Activated gamma-delta T cell treated with anti-CD3 and anti-CD28 coated beads, Interleukin-2, amount 50 U/mL, for 16 hours (primary cell): ENCODE measurements around the gene TFB1M.

ENCODE experiments used
- DNase-seq: peaks from one replicate; pipeline ENCODE4 v3.0.0-alpha.2; 2020; ENCODE audit warnings: low read depth

The TFB1M gene

DNA sequence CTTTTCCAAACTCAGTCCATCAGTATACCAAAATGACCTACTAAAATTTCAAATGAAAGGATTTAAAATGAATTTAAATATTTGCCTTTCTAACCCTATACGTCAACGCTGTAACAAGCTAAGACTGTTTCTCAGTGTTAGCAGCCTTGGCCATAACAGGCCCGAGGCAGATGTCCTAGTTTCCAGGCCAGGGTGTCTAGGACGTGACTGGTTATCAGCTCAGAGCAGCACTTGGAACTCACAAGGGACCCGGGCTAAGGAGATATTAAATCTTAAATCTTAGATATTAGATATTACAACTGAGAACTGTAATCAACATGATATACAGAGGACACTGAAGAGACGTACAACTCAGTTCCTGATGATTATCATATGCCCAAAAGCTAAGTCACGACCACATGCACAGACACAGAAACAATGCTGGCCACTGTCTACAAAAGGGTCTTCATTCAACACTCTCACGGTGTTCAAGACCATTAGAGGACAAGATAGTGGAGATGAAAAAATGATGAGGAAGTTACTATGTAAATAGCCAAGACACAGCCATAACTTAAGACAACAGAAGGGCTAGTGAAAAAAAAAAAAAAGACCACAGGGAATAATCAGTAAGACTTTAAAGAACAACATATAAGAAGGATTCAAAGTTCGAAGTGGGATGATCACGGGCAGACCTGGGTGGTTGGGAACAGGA lies 50.8 kb downstream of the TFB1M start, which contains the start of gene CLDN20:
TSS of gene CLDN20 (plus strand) at position 641 of the 691 bp plus-strand sequence. CDS start 11,707 bp downstream, outside the sequence.
- no peak for DNase-seq

DNA sequence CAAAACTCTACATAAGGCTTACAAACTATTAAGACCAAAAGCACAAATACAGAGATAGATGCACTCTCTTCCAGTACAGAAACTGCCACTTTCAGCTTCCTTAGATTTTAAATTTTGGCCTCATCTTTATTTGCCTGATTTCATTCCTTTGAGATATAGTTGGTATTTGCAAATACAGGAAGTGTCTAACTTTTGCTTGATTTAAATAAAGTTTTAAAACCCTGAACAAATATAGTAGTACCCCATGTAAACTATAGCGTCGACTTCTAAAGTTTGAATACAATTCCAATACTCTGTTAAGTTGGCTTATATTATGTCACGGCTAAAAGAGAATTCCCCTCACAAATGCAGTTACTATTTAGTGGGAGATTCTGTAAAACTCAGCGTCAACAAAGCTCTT lies 51.6 kb downstream of the TFB1M start:
- DNase-seq, result no peak

- no peak for DNase-seq
Measured at GRCh38 chr6:155261111-155261900, 53.0 kb downstream of the TFB1M start.

DNA sequence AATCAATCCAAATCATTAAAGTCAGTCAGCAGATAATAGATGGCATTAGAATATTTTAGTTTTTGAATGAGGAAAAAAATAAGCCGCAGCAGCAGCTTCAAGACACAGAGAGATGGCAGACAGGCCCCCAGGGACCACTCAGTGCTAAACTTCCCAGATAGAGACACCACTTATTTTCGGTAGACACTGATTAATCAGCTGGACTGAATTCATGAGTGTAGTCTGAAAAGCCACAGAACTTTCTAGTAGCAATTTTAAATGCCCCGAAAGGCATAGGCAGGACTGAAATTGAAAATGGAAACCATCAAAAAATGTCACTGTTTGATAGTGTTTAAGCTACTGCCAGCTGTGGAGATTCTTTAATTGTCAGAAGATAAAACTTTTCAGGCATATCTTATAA lies 53.6 kb downstream of the TFB1M start:
- no peak for DNase-seq

DNA sequence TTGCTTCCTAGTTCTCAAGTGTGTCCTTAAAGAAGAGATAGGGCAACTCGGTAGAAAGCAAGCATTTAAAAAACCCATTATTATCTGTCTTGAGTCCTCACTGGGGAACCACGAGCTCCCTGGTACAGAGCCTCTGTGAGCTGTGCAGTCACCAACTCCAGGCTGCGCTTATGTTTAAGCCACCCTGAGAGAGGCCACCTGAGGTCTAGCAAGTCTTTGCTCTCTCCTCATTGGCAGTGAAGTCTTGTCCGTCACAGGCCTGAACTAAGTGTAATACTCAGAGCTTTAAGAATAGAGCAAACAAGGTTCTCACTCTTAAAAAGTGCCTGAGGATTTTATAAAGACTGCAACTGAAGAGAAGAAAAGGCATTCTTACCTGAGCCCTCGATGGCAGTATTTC lies 54.4 kb downstream of the TFB1M start:
- DNase-seq, result no peak

- no peak for DNase-seq
Measured at GRCh38 chr6:155259204-155259603, 55.1 kb downstream of the TFB1M start.

DNA sequence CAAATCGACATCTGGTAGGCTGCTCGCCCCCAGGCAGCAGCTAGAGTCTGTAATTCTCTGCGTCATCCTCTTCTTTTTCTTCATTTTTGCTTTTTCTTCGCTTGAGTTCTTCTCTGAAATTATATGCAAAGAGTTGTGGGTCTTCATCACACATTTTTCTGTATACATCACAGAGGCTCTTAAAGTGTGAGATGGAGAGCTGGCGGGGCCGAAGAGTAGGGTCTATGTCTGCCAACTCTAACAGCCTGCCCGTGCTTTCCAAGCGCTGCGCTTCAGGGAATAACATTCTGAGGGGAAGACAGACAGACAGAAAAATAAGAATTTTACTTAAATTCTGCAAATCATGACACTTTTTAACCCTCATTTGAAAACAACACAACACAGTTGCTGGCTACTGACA lies 56.5 kb downstream of the TFB1M start:
- no peak for DNase-seq

GRCh38 chr6:155256122-155256795 lies 58.0 kb downstream of the TFB1M start:
- no peak for DNase-seq

DNA sequence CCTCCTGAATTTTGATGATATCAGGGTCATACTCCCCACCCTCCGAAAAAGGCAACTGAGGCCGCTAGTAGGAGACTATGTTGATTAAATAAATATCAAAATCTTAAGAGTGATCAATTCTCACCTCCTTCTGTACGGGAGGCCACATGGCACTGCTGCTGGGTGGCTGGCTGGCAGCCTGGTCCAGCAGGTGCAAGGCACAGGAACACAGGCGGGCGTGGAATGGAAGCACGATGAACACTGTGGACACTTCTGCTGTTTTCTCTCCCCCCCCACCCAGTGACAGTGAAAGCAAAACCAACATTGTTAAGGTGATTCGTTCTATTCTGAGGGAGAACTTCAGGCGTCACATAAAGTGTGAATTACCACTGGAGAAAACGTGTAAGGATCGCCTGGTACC lies 60.1 kb downstream of the TFB1M start:
- no peak for DNase-seq

DNA sequence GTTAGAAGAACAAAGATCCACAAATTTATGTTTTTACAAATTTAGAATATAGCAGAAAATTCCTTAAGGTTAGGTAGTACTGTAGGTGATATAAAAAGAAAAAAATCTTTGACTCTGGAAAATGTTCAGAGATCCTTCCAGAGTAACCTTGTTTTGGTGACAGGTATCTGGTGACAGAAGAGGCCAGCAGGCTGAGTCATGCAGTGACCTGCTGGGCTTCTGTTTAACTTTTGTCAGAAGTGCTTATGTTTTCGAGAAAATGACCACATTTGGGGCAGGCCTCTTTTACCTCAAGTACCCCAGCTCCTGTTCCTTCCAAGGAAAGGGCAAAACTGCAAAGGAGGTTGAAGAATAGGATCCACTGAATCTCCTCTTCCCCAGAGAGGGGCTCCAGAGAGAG lies 60.9 kb downstream of the TFB1M start:
- no peak for DNase-seq

- no peak for DNase-seq
Measured at GRCh38 chr6:155252581-155252980, 61.7 kb downstream of the TFB1M start.

DNA sequence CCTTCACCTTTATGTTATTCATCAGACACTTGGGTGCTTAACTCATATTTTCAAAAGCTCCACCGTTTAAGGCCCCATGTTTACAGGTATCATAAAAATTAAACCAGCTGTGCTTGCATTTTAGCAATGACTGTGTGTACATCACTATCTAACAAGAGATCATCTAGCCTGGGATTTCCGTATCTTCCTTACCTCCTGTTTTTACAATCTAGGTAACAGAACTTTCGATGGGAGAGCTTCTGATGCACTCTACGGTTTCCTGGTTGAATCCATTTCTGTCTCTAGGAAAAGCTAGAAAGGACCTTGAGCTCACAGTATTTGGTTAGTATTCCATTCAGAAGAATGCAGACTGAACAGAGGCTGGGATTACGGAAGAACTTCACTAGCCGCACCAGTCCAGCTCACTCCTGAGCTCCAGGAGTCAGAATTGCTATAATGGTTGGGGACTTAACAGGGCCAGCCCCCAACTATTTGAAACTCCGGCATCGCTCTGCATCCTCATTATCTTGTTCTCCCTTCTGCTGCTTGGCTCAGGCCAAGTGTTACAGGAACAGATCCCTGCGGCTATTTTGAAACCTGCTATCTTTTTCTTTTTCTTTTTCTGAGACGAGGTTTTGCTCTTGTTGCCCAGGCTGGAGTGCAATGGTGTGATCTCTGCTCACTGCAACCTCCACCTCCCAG lies 63.4 kb downstream of the TFB1M start:
- no peak for DNase-seq

DNA sequence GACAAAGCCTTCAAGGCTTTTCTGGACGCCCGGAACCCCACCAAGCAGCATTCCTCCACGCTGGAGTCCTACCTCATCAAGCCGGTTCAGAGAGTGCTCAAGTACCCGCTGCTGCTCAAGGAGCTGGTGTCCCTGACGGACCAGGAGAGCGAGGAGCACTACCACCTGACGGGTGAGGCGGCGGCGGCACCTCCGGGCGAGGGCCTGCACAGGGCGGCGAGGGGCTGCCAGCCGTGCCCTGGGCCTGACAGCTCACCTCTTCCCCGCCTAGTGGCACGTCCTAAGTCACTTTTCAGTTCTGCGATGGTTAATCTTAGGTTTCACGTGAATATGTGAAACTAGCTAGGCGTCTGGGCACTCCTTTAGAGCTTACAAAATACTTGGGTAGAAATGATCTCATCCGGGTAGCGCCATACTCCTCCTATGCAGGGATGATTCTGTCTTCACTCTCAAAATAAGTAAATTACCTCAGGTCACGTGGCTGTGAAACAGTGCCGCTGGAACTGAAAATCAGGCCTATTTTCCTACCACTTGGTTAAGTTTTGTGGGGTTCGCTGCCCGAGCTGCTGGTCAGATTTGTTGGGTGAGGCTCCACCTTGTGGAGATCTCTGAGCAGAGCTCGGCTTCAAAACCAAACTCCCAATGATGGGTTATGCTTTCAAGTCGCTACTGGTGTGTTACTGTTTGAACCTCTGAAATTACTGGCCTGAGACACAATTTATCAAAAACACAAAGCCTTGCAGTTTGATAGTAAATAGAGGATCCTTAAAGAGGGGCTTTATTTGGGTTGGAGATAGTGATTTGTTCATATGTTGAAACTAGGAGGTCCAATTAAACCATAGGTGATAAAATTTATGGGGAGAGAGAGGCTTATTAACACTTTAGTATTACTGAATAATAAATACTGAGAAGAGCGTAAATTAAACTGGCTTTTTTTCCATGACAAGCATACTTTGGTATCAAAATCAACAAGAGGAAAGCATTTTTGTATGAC lies 66.0 kb downstream of the TFB1M start:
- no peak for DNase-seq

GRCh38 chr6:155247618-155248007 lies 66.7 kb downstream of the TFB1M start:
- DNase-seq, result no peak

- no peak for DNase-seq
Measured at GRCh38 chr6:155246825-155247224, 67.5 kb downstream of the TFB1M start.

- DNase-seq, result no peak
Measured at GRCh38 chr6:155245831-155246230, 68.5 kb downstream of the TFB1M start.

DNA sequence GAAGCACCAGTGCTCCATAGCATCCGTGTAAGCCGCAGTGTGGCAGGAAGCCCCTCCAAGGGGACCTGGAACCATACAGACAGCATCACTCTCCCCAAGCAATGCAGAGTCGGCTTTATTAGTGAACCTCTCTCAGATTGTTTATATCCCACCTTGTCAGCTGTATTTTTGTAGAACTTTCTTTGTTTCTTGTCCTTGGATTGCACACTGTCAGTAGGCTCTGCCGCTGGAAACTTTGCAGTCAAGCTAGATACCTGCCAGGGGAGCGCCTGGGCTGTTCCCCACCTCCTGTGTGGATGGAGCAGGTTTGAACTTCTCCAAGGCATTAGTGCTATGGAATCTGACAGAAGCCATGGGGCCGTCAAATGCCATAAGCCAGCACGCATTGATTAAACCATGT lies 69.1 kb downstream of the TFB1M start:
- no peak for DNase-seq

- no peak for DNase-seq
Measured at GRCh38 chr6:155244434-155244833, 69.8 kb downstream of the TFB1M start.

DNA sequence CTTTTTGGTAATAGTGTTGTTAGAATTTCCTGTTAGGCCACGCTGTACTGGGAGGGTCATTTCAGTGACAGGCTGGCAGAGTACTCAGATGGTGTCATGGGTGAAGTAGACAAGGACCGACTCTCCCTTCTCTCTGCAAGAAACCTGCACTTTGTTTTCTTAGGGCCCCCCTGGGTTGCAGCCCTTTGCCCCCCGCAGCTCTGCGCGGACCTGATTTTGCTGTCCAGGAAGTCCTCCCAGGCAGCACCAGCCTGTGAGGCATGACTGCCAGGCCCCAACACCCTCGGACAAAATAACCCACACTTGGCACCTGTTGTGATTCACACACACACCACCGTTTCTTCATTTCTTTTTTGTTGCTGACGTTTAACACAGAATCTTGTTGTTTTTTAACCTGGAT lies 72.3 kb downstream of the TFB1M start:
- DNase-seq, result no peak

GRCh38 chr6:155240905-155241600 lies 73.2 kb downstream of the TFB1M start:
- DNase-seq, result no peak

DNA sequence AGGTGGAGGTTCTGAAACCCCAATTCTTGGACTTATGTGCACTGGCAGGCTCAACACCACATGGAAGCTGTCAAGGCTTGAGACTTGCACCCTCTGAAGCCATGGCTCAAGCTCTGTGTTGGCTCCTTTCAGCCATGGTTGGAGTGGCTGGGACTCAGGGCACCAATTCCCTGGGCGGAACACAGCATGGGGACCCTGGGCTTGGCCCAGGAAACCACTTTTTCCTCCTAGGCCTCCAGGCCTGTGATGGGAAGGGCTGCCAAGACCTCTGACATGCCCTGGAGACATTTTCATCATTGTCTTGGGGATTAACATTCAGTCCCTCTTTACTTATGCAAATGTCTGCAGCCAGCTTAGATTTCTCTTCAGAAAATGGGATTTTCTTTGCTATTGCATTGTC lies 76.7 kb downstream of the TFB1M start:
- no peak for DNase-seq
